Activated CD4-positive, alpha-beta T cell treated with anti-CD3 and anti-CD28 coated beads, Interleukin-2, amount 50 U/mL, for 24 hours (primary cell): ENCODE results near the gene GOLGA8G.
"Not testable (repeated sequence)": the region's sequence is repeated elsewhere in the genome, so short reads cannot be mapped to it uniquely, and the experiment has no call there.

Source experiments
- DNase-seq, 2 donors: peaks; one replicate each; pipeline ENCODE4 v3.0.0-alpha.2; 2020; ENCODE audit warnings: low read depth in 1 of 2, low spot score in 1 of 2

Gene GOLGA8G, protein sequence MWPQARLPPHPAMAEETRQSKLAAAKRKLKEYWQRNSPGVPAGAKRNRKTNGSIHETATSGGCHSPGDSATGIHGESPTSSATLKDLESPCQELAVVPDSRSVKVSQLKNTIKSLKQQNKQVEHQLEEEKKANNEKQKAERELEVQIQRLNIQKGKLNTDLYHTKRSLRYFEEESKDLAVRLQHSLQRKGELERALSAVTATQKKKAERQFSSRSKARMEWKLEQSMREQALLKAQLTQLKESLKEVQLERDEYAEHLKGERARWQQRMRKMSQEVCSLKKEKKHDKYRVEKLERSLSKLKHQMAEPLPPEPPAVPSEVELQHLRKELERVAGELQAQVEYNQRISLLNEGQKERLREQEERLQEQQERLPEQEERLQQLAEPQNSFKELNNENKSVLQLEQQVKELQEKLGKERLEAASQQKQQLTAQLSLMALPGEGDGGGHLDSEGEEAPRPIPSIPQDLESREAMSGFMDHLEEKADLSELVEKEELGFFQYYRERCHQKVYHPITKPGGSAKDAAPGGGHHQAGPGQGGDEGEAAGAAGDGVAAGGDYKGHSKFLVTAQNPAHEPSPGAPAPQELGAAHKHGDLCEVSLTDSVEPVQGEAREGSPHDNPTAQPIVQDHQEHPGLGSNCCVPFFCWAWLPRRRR

DNA sequence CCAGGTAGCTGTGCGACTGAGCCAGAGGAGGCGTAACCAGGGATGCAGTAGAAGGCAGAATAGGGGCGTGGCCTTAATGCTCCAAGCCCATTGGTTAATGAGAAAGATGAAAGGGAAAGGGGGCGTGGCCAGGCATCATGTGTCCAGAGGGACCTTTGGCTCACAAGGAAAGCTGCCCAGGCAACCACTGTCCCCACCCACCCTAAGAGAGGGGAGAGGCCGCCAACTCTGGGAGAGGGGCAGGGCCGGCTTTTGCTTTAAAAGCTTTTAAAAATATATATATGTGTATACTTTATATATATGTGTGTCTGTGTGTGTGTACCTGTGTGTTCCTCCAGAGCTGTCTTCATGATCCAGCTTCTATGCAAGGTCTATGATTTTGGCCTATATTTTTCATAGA, at the start of gene GOLGA8G:
Gene GOLGA8G, minus strand, starts transcription at position 18 of the 400 bp plus-strand sequence. CDS start 62 bp downstream, outside the sequence.
- not testable (repeated sequence) for DNase-seq

DNA sequence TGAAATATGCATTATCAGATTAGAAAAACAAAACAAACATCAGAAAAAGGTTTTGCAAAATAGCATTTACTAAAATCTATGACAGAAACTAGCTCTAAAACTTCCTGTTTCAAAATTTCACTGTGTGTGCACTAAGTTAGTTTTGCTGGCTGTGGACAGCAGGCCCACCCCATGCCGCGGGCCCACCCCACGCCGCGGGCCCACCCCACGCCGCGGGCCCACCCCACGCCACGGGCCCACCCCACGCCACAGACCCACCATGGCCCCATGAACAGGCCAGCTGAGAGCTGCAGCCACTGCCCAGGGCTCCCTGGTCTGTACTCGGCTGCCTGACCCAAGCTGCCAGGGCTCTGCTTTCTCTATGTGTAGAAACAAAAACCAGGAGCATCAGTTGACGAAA, 40.6 kb upstream of the GOLGA8G start:
- not testable (repeated sequence) for DNase-seq

- not testable (repeated sequence) for DNase-seq
These were observed 20.5 kb upstream of the GOLGA8G start, which contains the start of gene GOLGA6L25 for GRCh38 chr15:28553268-28553667. Gene GOLGA6L25 (plus strand): TSS chr15:28553568. CDS start chr15:28553629, 61 bp downstream.

DNA sequence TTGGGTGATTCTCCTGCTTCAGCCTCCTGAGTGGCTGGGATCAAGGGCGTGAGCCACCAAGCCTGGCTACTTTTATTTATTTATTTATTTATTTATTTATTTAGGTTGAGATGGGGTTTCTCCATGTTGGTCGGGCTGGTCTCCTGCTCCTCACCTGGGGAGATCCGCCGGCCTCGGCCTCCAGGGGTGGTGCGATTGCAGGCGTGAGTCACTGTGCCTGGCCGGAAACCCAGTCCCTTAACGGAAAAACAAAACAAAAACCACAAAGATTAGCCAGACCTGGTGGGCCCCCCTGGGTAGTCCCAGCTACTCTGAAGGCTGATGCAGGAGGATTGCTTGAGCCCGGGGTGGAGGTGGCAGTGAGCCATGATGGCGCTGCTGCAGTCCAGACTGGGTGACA, 17.6 kb downstream of the GOLGA8G start:
- DNase-seq = not testable (repeated sequence)

- DNase-seq = not testable (repeated sequence)
These were observed 18.6 kb downstream of the GOLGA8G start for GRCh38 chr15:28514128-28514527.

DNA sequence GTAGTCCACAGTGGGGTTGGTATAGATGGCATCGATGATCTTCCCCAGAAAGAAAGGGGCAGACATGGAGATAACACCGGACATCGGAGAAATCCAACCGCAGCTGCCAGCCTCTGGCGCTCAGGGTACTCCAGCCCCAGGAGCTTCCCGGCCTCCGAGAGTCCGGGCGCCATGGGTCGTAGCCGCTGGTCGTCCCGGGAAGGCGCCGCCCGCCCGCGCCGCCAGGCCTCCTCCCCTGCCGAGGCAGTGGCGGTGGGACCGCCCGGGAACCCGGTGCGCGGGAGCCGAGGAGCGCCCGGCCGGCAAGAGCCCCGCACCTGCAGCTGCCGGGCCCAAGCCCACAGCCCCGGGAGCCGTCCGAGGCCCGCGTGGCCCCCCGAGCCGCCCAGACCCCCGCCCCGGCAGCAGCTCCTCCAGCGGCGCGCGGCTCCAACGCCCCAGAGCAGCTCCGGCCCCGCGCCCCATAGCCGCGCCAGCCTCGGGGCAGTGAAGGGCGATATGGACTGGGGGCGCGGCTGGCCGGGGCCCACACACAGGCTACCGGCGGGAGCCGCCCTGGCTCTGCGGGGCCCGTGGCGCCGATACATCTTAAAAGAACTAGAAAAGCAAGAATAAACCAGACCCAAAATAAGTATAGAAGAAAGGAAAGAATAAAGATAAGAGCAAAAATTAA, 24.4 kb downstream of the GOLGA8G start:
- not testable (repeated sequence) for DNase-seq

DNA sequence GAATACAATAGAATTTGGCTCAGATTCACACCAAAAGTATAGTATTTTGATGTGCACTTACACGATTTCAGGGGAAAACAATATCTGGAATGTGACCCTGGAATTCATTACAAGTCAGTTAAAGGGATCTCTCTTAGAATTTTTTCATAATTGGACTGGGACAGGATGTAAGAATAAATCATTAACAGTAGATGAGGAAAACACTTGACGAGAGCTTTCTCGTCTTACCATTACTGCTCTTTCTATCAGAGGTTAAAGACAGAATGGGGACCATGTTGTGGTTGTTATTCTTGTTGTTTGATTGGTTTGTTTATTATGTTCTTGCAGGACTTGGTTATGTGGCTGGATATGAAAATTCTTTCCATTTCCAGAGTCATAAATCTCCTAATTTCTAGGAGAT, 51.4 kb downstream of the GOLGA8G start:
- not testable (repeated sequence) for DNase-seq
